Measurements from ENCODE around the gene NUAK2.
"Not testable (repeated sequence)": the region's sequence is repeated elsewhere in the genome, so short reads cannot be mapped to it uniquely, and the experiment has no call there.

NUAK2 gene

GRCh38 chr1:205321162-205321958 is at the start of gene NUAK2:
Gene NUAK2, minus strand, starts transcription at chr1:205321745. Its CDS starts 117 bp downstream, at chr1:205321628.
- DNase-seq, result peak; percentile 96

GRCh38 chr1:205370780-205371179 is 49.2 kb upstream of the NUAK2 start:
- DNase-seq, result peak; percentile 14

GRCh38 chr1:205369701-205370123 is 48.2 kb upstream of the NUAK2 start:
- no peak for DNase-seq

GRCh38 chr1:205368478-205368877 is 46.9 kb upstream of the NUAK2 start:
- no peak for DNase-seq

- DNase-seq, result no peak
These were observed 44.5 kb upstream of the NUAK2 start for GRCh38 chr1:205365945-205366463.

- DNase-seq, result not testable (repeated sequence)
These were observed 43.5 kb upstream of the NUAK2 start for GRCh38 chr1:205365086-205365485.

GRCh38 chr1:205360891-205361290 is 39.3 kb upstream of the NUAK2 start:
- DNase-seq, result no peak

- no peak for DNase-seq
These were observed 38.4 kb upstream of the NUAK2 start for GRCh38 chr1:205359771-205360565.

- DNase-seq, result no peak
These were observed 37.0 kb upstream of the NUAK2 start for GRCh38 chr1:205358579-205358978.

- DNase-seq, result no peak
These were observed 36.0 kb upstream of the NUAK2 start for GRCh38 chr1:205357567-205357966.

- no peak for DNase-seq
These were observed 35.0 kb upstream of the NUAK2 start, which contains the start of gene KLHDC8A for GRCh38 chr1:205356440-205357139. Gene KLHDC8A, minus strand, starts transcription at chr1:205356922. Its CDS starts 13,318 bp downstream, at chr1:205343604.

- DNase-seq, result no peak
These were observed 33.5 kb upstream of the NUAK2 start for GRCh38 chr1:205355075-205355453.

GRCh38 chr1:205354259-205355074 is 32.9 kb upstream of the NUAK2 start:
- peak; percentile 57 for DNase-seq

GRCh38 chr1:205353612-205354011 is 32.1 kb upstream of the NUAK2 start:
- no peak for DNase-seq

- no peak for DNase-seq
These were observed 31.6 kb upstream of the NUAK2 start for GRCh38 chr1:205353191-205353590.

- peak; percentile 74 for DNase-seq
These were observed 30.6 kb upstream of the NUAK2 start for GRCh38 chr1:205351984-205352713.

GRCh38 chr1:205350691-205351141 is 29.2 kb upstream of the NUAK2 start:
- DNase-seq, result no peak

GRCh38 chr1:205350124-205350523 is 28.6 kb upstream of the NUAK2 start:
- no peak for DNase-seq

GRCh38 chr1:205348554-205349487 is 27.3 kb upstream of the NUAK2 start:
- DNase-seq, result no peak

- DNase-seq, result no peak
These were observed 25.5 kb upstream of the NUAK2 start for GRCh38 chr1:205346956-205347574.

Measured in NCI-H1105 (cell line).